ENCODE data around the gene LAMC3.

Gene LAMC3

DNA sequence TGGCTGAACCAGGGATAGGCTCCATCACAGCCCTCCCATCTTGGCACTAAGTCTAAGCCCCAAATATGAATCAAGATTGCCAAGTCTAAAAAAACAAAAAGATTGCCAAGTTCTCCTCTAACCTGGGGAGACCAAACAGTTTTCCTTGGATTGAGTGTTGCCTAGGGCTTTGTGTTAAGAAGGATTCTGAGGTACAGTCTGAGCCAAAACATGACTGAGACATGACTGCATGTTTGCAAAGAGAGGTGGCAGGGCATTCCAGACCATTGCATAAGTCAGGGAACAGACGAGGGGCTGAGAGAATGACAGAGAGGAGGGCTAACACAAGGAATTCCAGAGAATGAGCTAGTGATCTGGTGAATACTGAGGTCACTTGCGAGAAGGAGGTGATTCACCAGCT, 11.4 kb downstream of the LAMC3 start:
- H3K27me3 Mint-ChIP-seq: peaks cover 6% of the 10 kb centered on the region
- no peak overlapping the region for H3K27ac Mint-ChIP-seq
- no peaks in the 10 kb centered on the region for H3K4me1 Mint-ChIP-seq (ENCODE audit: low read depth)
- no peak overlapping the region for H3K4me3 Mint-ChIP-seq
- no peaks in the 10 kb centered on the region for H3K9me3 Mint-ChIP-seq (ENCODE audit: low read depth)
- no peaks in the 10 kb centered on the region for H3K36me3 Mint-ChIP-seq

DNA sequence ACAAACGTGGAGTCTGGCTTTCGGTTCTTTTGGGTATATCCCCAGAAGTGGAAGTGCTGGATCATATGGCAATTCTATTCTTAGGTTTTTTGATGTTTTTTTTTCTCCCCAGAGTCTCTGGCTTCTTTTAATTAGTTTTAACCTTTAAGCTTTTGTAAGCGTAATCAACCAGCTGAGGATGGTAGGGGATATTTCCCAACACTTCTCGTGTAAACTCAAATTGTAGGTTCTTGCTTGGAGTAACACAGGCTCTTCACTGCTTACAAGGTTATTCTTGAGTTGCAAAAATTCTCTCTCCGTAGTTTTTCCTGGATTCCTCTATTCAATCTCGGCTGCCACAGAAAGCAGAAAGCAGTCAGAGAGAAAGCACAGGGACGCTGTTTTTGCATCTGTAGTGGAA, 11.9 kb downstream of the LAMC3 start:
- Mint-ChIP-seq H3K4me1 (ENCODE audit: low read depth) (no peaks in the 10 kb centered on the region), H3K4me3 (no peak overlapping the region), H3K9me3 (ENCODE audit: low read depth) (no peaks in the 10 kb centered on the region), H3K27ac (no peak overlapping the region), H3K27me3 (peaks cover 6% of the 10 kb centered on the region), H3K36me3 (no peaks in the 10 kb centered on the region)

DNA sequence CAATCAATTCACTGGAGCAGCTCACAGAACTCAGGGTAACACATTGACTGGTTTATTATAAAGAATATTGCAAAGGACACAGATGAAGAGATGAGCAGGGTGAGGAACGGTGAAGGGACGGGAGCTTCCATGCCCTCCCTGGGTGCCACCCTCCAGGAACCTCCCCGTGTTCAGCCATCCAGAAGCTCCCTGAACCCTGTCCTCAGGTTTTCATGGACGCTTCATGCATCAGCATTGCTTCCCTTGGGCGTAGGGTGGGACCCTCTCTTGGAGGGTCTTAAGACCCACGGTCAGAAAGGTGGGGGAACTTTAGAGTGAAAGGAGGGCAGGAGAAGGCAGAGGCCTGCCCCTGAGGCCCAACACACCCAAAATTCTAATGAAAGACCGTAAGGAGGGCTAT, 12.8 kb downstream of the LAMC3 start:
- no peak overlapping the region for H3K27ac Mint-ChIP-seq
- peaks cover 6% of the 10 kb centered on the region for H3K27me3 Mint-ChIP-seq
- no peaks in the 10 kb centered on the region for H3K4me1 Mint-ChIP-seq (ENCODE audit: low read depth)

DNA sequence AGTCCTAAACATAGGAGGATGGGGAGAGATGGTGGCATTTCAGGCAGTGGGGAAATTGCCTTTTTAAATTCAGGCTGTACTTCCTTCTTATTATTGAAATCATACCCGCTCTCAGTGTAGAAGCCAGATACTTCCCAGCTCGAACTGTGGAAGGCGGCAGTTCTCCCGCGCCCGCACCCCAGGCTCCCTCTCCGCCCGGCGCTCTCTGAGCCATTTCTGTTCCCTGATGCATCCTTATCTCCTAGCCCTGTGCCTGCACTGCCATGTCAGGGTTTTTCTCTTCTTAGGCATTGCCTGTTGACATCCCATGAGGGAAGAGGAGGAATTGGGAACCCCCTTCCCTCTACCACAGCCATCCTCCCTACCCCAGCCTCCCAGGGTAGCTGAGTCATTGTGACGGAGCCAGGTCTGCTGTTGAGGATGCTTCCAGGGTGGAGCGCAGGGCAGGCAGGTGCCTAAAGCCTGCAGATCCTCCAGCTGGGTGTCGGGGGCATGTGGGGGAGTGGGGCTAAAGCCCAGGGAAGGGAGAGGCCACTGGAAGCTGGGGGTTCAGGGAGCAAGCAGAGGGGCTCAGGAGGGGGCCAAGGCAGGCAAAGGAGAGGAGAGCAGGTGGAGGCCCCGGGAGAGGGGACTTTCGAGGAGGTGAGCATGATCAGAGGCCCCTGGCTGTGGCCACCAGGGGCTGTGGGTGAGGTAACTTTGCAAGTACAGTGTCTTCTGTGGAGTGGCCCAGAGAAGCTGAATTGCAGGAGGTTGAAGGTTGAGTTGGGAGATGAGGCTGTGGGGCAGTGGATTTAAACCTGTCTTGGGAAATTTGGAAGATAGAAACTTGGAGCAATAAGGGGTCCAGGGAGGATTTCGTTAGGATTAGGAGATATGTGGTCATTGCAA, 16.2 kb downstream of the LAMC3 start:
- no peak overlapping the region for H3K4me3 Mint-ChIP-seq
- H3K27ac Mint-ChIP-seq: no peak overlapping the region
- H3K36me3 Mint-ChIP-seq: no peaks in the 10 kb centered on the region
- H3K27me3 Mint-ChIP-seq: peaks cover 2% of the 10 kb centered on the region
- H3K9me3 Mint-ChIP-seq (ENCODE audit: low read depth): no peaks in the 10 kb centered on the region
- H3K4me1 Mint-ChIP-seq (ENCODE audit: low read depth): no peaks in the 10 kb centered on the region

More for the DNA sequence above, 12.8 kb downstream of the LAMC3 start:
- Mint-ChIP-seq H3K36me3 (no peaks in the 10 kb centered on the region), H3K4me3 (no peak overlapping the region), H3K9me3 (ENCODE audit: low read depth) (no peaks in the 10 kb centered on the region)

DNA sequence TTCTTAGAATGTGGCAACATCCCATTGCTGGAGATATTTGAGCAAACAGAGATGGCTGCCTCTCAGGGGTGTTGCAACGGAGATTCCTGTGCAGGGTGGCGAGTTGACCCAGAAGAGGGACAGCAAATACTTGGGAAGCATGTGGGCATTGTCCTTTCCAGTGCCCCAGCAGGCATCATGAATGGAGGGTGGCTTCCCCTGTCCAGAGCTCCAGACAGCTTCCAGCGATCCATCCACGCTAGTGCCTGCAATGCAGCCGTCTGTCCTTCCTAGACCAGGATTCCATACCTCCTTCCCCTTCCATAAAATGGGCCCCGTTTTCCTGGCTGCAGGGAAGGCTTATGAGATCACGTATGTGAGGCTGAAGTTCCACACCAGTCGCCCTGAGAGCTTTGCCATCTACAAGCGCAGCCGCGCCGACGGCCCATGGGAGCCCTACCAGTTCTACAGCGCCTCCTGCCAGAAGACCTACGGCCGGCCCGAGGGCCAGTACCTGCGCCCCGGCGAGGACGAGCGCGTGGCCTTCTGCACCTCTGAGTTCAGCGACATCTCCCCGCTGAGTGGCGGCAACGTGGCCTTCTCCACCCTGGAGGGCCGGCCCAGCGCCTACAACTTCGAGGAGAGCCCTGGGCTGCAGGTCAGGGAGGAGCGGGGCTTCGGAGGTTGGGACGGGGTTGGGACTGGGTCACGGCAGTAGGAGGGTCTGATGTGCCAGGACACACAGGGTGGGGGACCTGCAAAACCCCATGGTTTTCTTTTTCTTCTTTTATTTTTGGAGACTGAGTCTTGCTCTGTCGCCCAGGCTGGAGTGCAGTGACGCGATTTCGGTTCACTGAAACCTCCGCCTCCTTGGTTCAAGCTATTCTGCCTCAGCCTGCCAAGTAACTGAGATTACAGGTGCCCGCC, 17.2 kb downstream of the LAMC3 start:
- H3K27ac Mint-ChIP-seq: no peak overlapping the region
- no peaks in the 10 kb centered on the region for H3K4me1 Mint-ChIP-seq (ENCODE audit: low read depth)
- no peaks in the 10 kb centered on the region for H3K27me3 Mint-ChIP-seq
- H3K4me3 Mint-ChIP-seq: no peak overlapping the region
- H3K9me3 Mint-ChIP-seq (ENCODE audit: low read depth): no peaks in the 10 kb centered on the region
- no peaks in the 10 kb centered on the region for H3K36me3 Mint-ChIP-seq

DNA sequence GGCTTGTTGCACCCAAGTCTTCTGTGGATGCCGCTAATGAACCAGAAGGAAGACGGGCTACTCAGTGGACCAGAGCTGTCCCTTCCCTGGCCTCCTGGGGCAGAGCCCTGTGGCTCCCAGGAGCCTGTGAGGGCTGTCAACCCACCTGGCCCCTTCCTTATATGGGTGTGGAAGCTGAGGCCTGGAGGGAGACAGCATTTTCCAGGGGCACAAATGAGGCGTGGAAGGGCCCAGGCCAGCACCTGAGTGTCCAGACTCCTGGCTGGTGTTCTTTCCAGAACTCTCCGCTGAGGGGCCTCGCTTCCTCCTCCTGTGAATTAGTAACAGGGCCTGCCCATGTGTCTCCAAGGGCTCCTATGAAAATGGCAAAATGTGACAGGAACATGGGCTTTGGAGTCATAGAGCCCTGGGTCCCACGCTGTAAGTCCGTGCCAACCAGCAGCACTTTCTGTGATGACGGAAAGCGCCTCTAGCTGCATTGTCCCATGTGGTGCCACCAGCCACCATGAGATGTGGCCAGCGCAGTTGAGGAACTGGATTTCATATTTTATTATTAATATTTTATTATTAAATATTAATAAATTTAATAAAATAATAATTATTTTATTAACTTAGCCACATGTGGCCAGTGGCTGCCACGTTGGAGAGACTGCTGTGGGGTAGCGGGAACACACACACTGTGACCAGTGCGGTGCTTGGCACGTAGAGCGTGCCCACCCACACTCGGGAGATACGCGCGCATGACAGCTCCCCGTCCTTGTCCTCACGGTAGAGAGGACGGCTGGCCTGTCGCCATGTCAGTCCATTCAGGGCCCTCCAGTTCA, 18.3 kb downstream of the LAMC3 start:
- Mint-ChIP-seq H3K4me3 (no peak overlapping the region), H3K36me3 (no peaks in the 10 kb centered on the region), H3K27ac (no peak overlapping the region), H3K9me3 (ENCODE audit: low read depth) (no peaks in the 10 kb centered on the region), H3K4me1 (ENCODE audit: low read depth) (no peaks in the 10 kb centered on the region), H3K27me3 (no peaks in the 10 kb centered on the region)

DNA sequence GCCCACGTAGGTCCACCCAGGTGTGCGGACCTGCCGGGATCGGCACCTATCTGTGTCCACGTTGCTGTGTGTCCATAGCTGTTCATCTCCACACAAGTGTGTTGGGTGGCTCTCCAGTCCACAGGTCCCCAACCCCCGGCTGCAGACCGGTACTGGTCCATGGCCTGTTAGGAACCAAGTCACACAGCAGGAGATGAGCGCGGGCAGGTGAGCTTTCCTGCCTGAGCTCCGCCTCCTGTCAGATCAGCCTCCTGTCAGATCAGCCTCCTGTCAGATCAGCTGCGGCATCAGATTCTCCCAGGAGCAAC, 18.9 kb downstream of the LAMC3 start:
- Mint-ChIP-seq H3K9me3 (ENCODE audit: low read depth) (no peaks in the 10 kb centered on the region), H3K4me3 (no peak overlapping the region), H3K27ac (no peak overlapping the region), H3K4me1 (ENCODE audit: low read depth) (no peaks in the 10 kb centered on the region), H3K27me3 (no peaks in the 10 kb centered on the region), H3K36me3 (no peaks in the 10 kb centered on the region)

DNA sequence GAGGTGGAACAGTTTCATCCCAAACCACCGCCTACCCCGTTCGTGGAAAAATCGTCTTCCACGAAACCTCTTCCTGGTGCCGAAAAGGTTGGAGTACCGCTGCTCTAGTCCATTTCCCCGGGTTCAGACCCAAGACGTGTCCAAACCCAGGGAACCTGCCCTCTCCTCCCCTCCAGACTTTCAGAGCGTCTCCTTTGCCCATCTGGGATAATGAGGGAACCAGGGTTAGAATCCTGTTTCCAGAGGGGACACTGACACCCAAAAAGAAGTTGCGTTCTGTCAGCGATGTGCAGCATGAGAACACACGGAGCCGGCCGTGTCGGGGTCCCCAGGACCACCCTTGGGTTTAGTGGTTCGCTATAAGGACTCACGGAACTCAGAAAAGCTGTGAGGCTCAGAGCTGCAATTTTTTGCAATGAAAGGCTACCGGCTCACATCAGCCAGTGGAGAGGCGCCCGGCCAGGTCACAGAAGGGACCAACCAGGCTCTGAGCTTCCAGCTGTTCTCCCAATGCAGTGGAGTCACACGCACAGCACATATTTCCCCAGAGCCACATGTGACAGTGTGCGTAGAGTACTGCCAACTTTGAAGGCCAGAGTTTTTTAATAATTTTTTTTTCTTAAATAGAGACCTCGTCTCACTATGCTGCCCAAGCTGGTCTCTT, 19.4 kb downstream of the LAMC3 start:
- Mint-ChIP-seq H3K36me3 (no peaks in the 10 kb centered on the region), H3K4me3 (no peak overlapping the region), H3K27ac (no peak overlapping the region), H3K27me3 (no peaks in the 10 kb centered on the region), H3K9me3 (ENCODE audit: low read depth) (no peaks in the 10 kb centered on the region), H3K4me1 (ENCODE audit: low read depth) (no peaks in the 10 kb centered on the region)

DNA sequence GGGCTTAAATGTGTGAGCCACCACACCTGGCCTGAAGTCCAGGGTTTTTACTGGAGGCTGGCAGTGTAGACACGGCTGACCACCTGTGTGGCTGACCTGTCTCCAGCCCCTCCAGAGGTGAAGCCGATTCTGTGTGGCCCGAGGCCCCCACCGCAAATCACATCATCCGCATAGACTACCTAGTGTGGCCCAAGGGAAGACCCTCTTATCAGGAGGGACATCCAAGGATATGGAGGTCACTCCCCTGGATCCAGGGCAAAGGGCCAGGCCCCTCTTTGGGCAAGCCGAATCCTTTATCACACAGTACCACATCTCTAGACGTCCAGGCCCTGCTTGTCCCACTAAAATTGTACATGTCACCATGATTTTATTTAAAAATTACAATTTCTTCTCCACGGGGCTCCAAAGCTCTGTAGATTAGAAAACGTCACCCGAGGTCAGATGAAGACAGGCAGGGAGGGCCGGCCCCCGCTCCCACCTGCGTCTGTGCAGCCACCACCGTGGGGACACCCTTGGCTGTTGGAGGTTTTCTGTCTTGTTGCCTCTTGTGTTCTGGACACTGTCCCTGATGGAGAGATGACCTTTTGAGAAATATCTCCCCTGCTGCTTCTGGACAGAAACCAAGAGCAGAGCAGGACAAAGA, 20.1 kb downstream of the LAMC3 start:
- no peaks in the 10 kb centered on the region for H3K27me3 Mint-ChIP-seq
- H3K4me1 Mint-ChIP-seq (ENCODE audit: low read depth): no peaks in the 10 kb centered on the region
- H3K9me3 Mint-ChIP-seq (ENCODE audit: low read depth): no peaks in the 10 kb centered on the region
- no peak overlapping the region for H3K27ac Mint-ChIP-seq
- H3K36me3 Mint-ChIP-seq: no peaks in the 10 kb centered on the region
- H3K4me3 Mint-ChIP-seq: no peak overlapping the region

DNA sequence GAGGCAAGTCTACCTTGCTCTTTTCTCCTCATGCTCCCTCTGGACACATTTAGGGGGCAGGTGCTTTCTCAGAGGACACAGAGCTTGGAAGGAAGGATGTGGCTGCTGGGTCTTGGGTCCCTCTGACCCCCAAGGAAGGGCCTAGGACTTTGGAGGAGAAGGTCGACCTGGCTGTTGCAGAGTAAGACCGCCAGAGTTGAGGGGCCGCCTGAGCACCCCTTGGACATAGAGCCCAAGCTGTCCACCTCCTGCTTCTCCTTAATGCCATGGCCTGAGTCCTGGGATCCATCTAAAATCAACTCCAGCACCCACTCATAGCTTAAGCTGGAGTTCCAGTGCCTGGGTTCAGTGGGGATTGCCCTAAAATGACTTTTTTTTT, 20.6 kb downstream of the LAMC3 start:
- H3K27me3 Mint-ChIP-seq: no peaks in the 10 kb centered on the region
- H3K36me3 Mint-ChIP-seq: no peaks in the 10 kb centered on the region
- no peaks in the 10 kb centered on the region for H3K9me3 Mint-ChIP-seq (ENCODE audit: low read depth)
- no peaks in the 10 kb centered on the region for H3K4me1 Mint-ChIP-seq (ENCODE audit: low read depth)
- no peak overlapping the region for H3K4me3 Mint-ChIP-seq
- no peak overlapping the region for H3K27ac Mint-ChIP-seq

DNA sequence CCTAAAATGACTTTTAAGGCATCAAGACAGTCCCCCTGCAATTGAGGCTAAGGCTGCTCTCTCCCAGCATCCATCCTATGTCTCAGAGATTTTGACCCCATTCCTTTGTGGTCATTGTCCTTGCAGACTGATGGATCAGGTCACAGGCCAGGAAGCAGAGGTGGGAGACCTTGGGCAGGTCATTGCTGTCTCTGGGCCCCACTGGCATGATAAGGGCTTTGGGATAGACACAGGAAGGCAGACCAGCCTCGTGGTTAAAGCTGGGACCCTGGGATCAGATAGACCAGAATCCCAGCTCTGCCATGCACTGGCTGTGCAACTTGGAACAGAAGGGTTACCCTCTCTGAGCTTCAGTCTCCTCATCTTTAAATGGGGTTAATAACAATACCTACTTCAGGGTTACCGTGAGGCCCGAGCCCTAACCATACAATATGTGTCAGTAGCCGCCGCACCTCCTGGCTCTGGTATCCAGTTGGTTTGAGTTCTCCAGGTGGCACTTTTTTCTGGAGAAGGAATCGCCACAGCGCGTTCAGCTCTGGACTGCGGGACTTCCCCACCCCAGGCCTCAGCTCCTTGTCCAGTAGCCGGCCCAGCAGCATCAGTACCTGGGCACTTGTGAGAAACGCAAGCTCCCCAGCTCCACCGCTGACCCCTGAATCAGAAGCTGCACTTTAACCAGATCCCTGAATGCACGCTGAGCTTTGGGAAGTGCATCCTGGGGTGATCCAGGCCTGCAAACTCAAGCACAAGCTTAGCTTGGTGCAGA, 21.4 kb downstream of the LAMC3 start:
- Mint-ChIP-seq H3K4me3 (no peak overlapping the region), H3K9me3 (ENCODE audit: low read depth) (no peaks in the 10 kb centered on the region)

DNA sequence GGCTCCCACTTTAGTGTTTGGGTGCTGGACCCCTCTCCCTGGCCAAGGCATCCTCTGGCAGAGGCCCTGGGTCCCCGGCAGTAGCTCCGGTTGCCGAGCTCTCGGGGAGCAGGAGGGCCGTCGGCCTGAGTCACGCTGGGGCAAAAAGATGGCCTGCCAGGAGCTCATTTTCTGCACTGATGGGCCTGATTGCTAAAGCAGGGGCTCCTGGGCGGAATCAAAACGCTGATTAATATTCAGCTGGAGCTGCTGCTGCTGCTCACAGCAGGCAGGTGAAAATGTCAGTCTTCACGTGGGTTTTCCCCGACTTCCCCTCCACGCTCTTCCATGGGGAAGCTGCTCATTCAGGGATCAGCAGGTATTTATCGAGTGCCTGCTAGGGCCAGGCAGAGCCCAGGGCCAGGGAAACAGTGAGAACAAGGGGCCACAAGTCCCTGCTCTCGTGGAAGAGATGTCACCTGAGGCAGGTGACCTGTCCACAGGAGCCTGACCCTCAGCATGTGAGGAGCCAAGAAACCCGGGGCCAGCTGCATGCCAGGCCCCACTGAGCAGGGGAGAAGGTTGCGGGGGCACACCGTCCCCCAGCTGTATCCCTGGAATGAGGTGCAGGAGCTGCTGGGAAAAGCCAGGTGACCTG, 22.1 kb downstream of the LAMC3 start:
- Mint-ChIP-seq H3K4me1 (ENCODE audit: low read depth) (no peaks in the 10 kb centered on the region), H3K36me3 (no peaks in the 10 kb centered on the region), H3K4me3 (no peak overlapping the region), H3K9me3 (ENCODE audit: low read depth) (no peaks in the 10 kb centered on the region), H3K27me3 (no peaks in the 10 kb centered on the region), H3K27ac (no peak overlapping the region)

More for the DNA sequence above, 21.4 kb downstream of the LAMC3 start:
- no peaks in the 10 kb centered on the region for H3K4me1 Mint-ChIP-seq (ENCODE audit: low read depth)
- H3K27me3 Mint-ChIP-seq: no peaks in the 10 kb centered on the region
- H3K27ac Mint-ChIP-seq: no peak overlapping the region
- no peaks in the 10 kb centered on the region for H3K36me3 Mint-ChIP-seq

DNA sequence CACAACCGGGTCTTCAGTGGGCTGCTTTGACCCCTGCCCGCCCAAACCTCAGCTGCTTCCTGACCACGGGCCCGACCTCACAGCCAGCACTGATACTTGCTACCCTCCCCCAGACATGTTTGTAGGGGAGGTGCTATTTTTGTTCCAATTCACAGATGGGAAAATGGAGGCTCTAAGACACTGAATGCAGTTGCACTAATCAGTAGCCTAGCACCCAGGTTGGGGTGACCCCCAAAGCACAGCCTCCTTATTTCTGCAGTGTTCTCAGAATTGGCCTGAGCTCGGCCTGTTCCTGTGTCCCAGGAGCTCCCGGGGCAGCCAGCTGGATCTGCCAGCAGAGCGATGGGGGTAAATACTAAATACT, 22.6 kb downstream of the LAMC3 start:
- Mint-ChIP-seq H3K27ac (no peak overlapping the region), H3K36me3 (no peaks in the 10 kb centered on the region), H3K4me1 (ENCODE audit: low read depth) (no peaks in the 10 kb centered on the region)

More for the DNA sequence above, 22.6 kb downstream of the LAMC3 start:
- H3K27me3 Mint-ChIP-seq: no peaks in the 10 kb centered on the region
- no peak overlapping the region for H3K4me3 Mint-ChIP-seq
- H3K9me3 Mint-ChIP-seq (ENCODE audit: low read depth): no peaks in the 10 kb centered on the region

Measured in activated naive CD8-positive, alpha-beta T cell (primary cell).